WTC11 (cell line): ENCODE data around the gene ATP5MC3. TPM values are rescaled to one million over a fixed set of nuclear protein-coding genes. Genes with fewer than 3 reads are reported as not detected.

Experiments
- ATAC-seq: fragments of 200-7000 bp; cut with Tn5 transposase; 2 replicates; pipeline ENCODE4 v1.10.0; 2021; ENCODE audit warnings: mild to moderate bottlenecking, moderate library complexity
- CTCF ChIA-PET: fragments of 300-600 bp; sonication (Branson Sonifier 250); formaldehyde crosslinking; loops from one replicate; lab custom pipeline; 2021; ENCODE audit warnings: antibody characterized with exemption; lab: Charles Lee
- POLR2A ChIA-PET: fragments of 350-600 bp; sonication (Branson Sonifier 250); formaldehyde crosslinking; loops from one replicate; lab custom pipeline; 2021; ENCODE audit warnings: antibody characterized with exemption; lab: Charles Lee
- DNase-seq: peaks from one replicate; pipeline ENCODE4 v3.0.0; 2021; ENCODE audit warnings: low spot score
- H3K27ac Mint-ChIP-seq: 2 replicates; pipeline ENCODE4 v1.8.0; 2021; ENCODE audit warnings: mixed read lengths
- H3K27me3 Mint-ChIP-seq: 2 replicates; pipeline ENCODE4 v1.8.0; 2021; ENCODE audit warnings: low read depth, mild to moderate bottlenecking, moderate library complexity, mixed read lengths
- H3K36me3 Mint-ChIP-seq: 2 replicates; pipeline ENCODE4 v1.8.0; 2021; ENCODE audit warnings: mixed read lengths
- H3K4me1 Mint-ChIP-seq: 2 replicates; pipeline ENCODE4 v1.8.0; 2022; ENCODE audit warnings: mixed read lengths
- H3K4me3 Mint-ChIP-seq: 2 replicates; pipeline ENCODE4 v1.8.0; 2021; ENCODE audit warnings: mild to moderate bottlenecking, moderate library complexity, mixed read lengths
- H3K9me3 Mint-ChIP-seq: 2 replicates; pipeline ENCODE4 v1.8.0; 2021; ENCODE audit warnings: mixed read lengths
- CREB1 ChIP-seq: sonication (generic); formaldehyde crosslinking; IDR thresholded peaks from 2 replicates; pipeline ENCODE4 v1.8.0; 2023; ENCODE audit warnings: mild to moderate bottlenecking, missing genetic modification reagents
- FOXK1 ChIP-seq: sonication (generic); formaldehyde crosslinking; IDR thresholded peaks from 2 replicates; pipeline ENCODE4 v1.8.0; 2022; ENCODE audit warnings: mild to moderate bottlenecking, moderate library complexity, missing genetic modification reagents
- GABPB1 ChIP-seq: sonication (generic); formaldehyde crosslinking; IDR thresholded peaks from 2 replicates; pipeline ENCODE4 v1.8.1; 2023; ENCODE audit warnings: mild to moderate bottlenecking, missing genetic modification reagents
- GRHL2 ChIP-seq: fragments of 250-450 bp; sonication (Bioruptor Pico); IDR thresholded peaks from 2 replicates; pipeline ENCODE4 v1.8.0; 2022; ENCODE audit warnings: mild to moderate bottlenecking, moderate library complexity; ENCODE audit not compliant: insufficient replicate concordance, severe bottlenecking
- HMGA2 ChIP-seq: fragments of 250-450 bp; sonication (Bioruptor Pico); IDR thresholded peaks from 2 replicates; pipeline ENCODE4 v1.4.0; 2021; ENCODE audit warnings: mild to moderate bottlenecking, moderate library complexity
- JUN ChIP-seq: sonication (generic); formaldehyde crosslinking; IDR thresholded peaks from 2 replicates; pipeline ENCODE4 v1.8.0; 2023; ENCODE audit warnings: mild to moderate bottlenecking, missing genetic modification reagents
- MYBL2 ChIP-seq: sonication (generic); formaldehyde crosslinking; IDR thresholded peaks from 2 replicates; pipeline ENCODE4 v1.8.1; 2023; ENCODE audit warnings: mild to moderate bottlenecking, moderate library complexity, missing genetic modification reagents
- NFYB ChIP-seq: sonication (generic); formaldehyde crosslinking; conservative IDR thresholded peaks from 2 replicates; pipeline ENCODE4 v1.8.0; 2022; ENCODE audit warnings: low read depth, missing genetic modification reagents
- NR1H2 ChIP-seq: sonication (generic); formaldehyde crosslinking; IDR thresholded peaks from 2 replicates; pipeline ENCODE4 v1.9.0; 2021; ENCODE audit warnings: mild to moderate bottlenecking, moderate library complexity, missing genetic modification reagents
- OVOL2 ChIP-seq: fragments of 250-450 bp; sonication (Bioruptor Pico); IDR thresholded peaks from 2 replicates; pipeline ENCODE4 v1.9.0; 2021; ENCODE audit warnings: mild to moderate bottlenecking, borderline replicate concordance
- SMAD3 ChIP-seq: sonication (generic); formaldehyde crosslinking; IDR thresholded peaks from 2 replicates; pipeline ENCODE4 v1.8.0; 2022; ENCODE audit warnings: missing genetic modification reagents, mild to moderate bottlenecking, borderline replicate concordance
- SOX15 ChIP-seq: fragments of 250-450 bp; sonication (Bioruptor Pico); IDR thresholded peaks from 2 replicates; pipeline ENCODE4 v1.9.0; 2021; ENCODE audit warnings: mild to moderate bottlenecking
- SP1 ChIP-seq: sonication (generic); formaldehyde crosslinking; conservative IDR thresholded peaks from 2 replicates; pipeline ENCODE4 v1.8.1; 2022; ENCODE audit warnings: missing genetic modification reagents
- ZNF317 ChIP-seq: sonication (generic); formaldehyde crosslinking; IDR thresholded peaks from 2 replicates; pipeline ENCODE4 v1.8.1; 2023; ENCODE audit warnings: low read depth, mild to moderate bottlenecking, moderate library complexity, missing genetic modification reagents, borderline replicate concordance
- ZNF512 ChIP-seq: sonication (generic); formaldehyde crosslinking; IDR thresholded peaks from 2 replicates; pipeline ENCODE4 v1.8.1; 2022; ENCODE audit warnings: missing genetic modification reagents, borderline replicate concordance
- total RNA-seq: library from RNA; stranded (reverse); gene quantifications from 3 replicates; pipeline ENCODE4 v1.2.3, GENCODE V29; 2021
- TF ChIP-seq, protein P1 (sequence below): sonication (generic); formaldehyde crosslinking; IDR thresholded peaks from 2 replicates; pipeline ENCODE4 v1.8.1; 2023; ENCODE audit warnings: mild to moderate bottlenecking, missing genetic modification reagents
- TF ChIP-seq, protein P2 (sequence below): sonication (generic); formaldehyde crosslinking; IDR thresholded peaks from 2 replicates; pipeline ENCODE4 v1.8.0; 2023; ENCODE audit warnings: mild to moderate bottlenecking, missing genetic modification reagents
- TF ChIP-seq, protein P3 (sequence below): sonication (generic); formaldehyde crosslinking; IDR thresholded peaks from 2 replicates; pipeline ENCODE4 v1.8.0; 2022; ENCODE audit warnings: missing genetic modification reagents
- TF ChIP-seq, protein P4 (sequence below): fragments of 250-450 bp; sonication (Bioruptor Pico); IDR thresholded peaks from 2 replicates; pipeline ENCODE4 v1.9.0; 2021; ENCODE audit warnings: mild to moderate bottlenecking
- TF ChIP-seq, protein P5 (sequence below): sonication (generic); formaldehyde crosslinking; IDR thresholded peaks from 2 replicates; pipeline ENCODE4 v1.8.0; 2022; ENCODE audit warnings: mild to moderate bottlenecking, missing genetic modification reagents
- TF ChIP-seq, protein P6 (sequence below): fragments of 250-450 bp; sonication (Bioruptor Pico); IDR thresholded peaks from 2 replicates; pipeline ENCODE4 v1.9.0; 2021; ENCODE audit warnings: mild to moderate bottlenecking

Gene ATP5MC3
- total RNA-seq, 1 experiment from 2014 or later = 370 TPM

GRCh38 chr2:175167076-175167791 is 14.3 kb downstream of the ATP5MC3 start:
- POLR2A ChIA-PET = interaction anchor here (0.7 kb wide), 1 partner anchor 12 kb away, joined by 3 read pairs; no protein-coding TSS in a partner anchor
- peak overlapping the region; percentile 100 for H3K4me3 Mint-ChIP-seq
- H3K36me3 Mint-ChIP-seq = peaks cover 3% of the 10 kb centered on the region; the same call in 1 of the 2 replicates
- DNase-seq (peak; percentile 46), ATAC-seq (peak; percentile 9)
- H3K27me3 Mint-ChIP-seq = no peaks in the 10 kb centered on the region
- H3K27ac Mint-ChIP-seq = peak overlapping the region; percentile 100
- H3K9me3 Mint-ChIP-seq = no peaks in the 10 kb centered on the region; the same call in 1 of the 2 replicates
- TF ChIP-seq, protein P1, sequence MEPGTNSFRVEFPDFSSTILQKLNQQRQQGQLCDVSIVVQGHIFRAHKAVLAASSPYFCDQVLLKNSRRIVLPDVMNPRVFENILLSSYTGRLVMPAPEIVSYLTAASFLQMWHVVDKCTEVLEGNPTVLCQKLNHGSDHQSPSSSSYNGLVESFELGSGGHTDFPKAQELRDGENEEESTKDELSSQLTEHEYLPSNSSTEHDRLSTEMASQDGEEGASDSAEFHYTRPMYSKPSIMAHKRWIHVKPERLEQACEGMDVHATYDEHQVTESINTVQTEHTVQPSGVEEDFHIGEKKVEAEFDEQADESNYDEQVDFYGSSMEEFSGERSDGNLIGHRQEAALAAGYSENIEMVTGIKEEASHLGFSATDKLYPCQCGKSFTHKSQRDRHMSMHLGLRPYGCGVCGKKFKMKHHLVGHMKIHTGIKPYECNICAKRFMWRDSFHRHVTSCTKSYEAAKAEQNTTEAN (CRISPR knock-in tag) = no peak
- TF ChIP-seq GABPB1 (CRISPR knock-in tag) (no peak), FOXK1 (CRISPR knock-in tag) (no peak), NFYB (no peak), OVOL2 (CRISPR knock-in tag) (no peak), MYBL2 (CRISPR knock-in tag) (no peak), SMAD3 (CRISPR knock-in tag) (0 out of 2 replicates have a peak, but pooled peaks have one; percentile 26), ZNF317 (no peak), JUN (no peak), SP1 (CRISPR knock-in tag) (0 out of 2 replicates have a peak, but pooled peaks have one; percentile 22)
- TF ChIP-seq, protein P2, sequence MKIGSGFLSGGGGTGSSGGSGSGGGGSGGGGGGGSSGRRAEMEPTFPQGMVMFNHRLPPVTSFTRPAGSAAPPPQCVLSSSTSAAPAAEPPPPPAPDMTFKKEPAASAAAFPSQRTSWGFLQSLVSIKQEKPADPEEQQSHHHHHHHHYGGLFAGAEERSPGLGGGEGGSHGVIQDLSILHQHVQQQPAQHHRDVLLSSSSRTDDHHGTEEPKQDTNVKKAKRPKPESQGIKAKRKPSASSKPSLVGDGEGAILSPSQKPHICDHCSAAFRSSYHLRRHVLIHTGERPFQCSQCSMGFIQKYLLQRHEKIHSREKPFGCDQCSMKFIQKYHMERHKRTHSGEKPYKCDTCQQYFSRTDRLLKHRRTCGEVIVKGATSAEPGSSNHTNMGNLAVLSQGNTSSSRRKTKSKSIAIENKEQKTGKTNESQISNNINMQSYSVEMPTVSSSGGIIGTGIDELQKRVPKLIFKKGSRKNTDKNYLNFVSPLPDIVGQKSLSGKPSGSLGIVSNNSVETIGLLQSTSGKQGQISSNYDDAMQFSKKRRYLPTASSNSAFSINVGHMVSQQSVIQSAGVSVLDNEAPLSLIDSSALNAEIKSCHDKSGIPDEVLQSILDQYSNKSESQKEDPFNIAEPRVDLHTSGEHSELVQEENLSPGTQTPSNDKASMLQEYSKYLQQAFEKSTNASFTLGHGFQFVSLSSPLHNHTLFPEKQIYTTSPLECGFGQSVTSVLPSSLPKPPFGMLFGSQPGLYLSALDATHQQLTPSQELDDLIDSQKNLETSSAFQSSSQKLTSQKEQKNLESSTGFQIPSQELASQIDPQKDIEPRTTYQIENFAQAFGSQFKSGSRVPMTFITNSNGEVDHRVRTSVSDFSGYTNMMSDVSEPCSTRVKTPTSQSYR (CRISPR knock-in tag) = no peak
- TF ChIP-seq, protein P3, sequence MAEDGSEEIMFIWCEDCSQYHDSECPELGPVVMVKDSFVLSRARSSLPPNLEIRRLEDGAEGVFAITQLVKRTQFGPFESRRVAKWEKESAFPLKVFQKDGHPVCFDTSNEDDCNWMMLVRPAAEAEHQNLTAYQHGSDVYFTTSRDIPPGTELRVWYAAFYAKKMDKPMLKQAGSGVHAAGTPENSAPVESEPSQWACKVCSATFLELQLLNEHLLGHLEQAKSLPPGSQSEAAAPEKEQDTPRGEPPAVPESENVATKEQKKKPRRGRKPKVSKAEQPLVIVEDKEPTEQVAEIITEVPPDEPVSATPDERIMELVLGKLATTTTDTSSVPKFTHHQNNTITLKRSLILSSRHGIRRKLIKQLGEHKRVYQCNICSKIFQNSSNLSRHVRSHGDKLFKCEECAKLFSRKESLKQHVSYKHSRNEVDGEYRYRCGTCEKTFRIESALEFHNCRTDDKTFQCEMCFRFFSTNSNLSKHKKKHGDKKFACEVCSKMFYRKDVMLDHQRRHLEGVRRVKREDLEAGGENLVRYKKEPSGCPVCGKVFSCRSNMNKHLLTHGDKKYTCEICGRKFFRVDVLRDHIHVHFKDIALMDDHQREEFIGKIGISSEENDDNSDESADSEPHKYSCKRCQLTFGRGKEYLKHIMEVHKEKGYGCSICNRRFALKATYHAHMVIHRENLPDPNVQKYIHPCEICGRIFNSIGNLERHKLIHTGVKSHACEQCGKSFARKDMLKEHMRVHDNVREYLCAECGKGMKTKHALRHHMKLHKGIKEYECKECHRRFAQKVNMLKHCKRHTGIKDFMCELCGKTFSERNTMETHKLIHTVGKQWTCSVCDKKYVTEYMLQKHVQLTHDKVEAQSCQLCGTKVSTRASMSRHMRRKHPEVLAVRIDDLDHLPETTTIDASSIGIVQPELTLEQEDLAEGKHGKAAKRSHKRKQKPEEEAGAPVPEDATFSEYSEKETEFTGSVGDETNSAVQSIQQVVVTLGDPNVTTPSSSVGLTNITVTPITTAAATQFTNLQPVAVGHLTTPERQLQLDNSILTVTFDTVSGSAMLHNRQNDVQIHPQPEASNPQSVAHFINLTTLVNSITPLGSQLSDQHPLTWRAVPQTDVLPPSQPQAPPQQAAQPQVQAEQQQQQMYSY (CRISPR knock-in tag) = peak; percentile 80
- TF ChIP-seq, protein P4, sequence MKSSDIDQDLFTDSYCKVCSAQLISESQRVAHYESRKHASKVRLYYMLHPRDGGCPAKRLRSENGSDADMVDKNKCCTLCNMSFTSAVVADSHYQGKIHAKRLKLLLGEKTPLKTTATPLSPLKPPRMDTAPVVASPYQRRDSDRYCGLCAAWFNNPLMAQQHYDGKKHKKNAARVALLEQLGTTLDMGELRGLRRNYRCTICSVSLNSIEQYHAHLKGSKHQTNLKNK = no peak
- TF ChIP-seq, protein P5, sequence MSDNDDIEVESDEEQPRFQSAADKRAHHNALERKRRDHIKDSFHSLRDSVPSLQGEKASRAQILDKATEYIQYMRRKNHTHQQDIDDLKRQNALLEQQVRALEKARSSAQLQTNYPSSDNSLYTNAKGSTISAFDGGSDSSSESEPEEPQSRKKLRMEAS = 0 out of 2 replicates have a peak, but pooled peaks have one; percentile 43
- H3K4me1 Mint-ChIP-seq = peaks cover 10% of the 10 kb centered on the region
- CTCF ChIA-PET = interaction anchor here (1.0 to 1.4 kb wide), 2 partner anchors 115 to 470 kb away, joined by 4 to 7 read pairs; no protein-coding TSS in a partner anchor

GRCh38 chr2:175166216-175166824 is 15.2 kb downstream of the ATP5MC3 start:
- no peak for TF ChIP-seq HMGA2
- TF ChIP-seq, protein P6, sequence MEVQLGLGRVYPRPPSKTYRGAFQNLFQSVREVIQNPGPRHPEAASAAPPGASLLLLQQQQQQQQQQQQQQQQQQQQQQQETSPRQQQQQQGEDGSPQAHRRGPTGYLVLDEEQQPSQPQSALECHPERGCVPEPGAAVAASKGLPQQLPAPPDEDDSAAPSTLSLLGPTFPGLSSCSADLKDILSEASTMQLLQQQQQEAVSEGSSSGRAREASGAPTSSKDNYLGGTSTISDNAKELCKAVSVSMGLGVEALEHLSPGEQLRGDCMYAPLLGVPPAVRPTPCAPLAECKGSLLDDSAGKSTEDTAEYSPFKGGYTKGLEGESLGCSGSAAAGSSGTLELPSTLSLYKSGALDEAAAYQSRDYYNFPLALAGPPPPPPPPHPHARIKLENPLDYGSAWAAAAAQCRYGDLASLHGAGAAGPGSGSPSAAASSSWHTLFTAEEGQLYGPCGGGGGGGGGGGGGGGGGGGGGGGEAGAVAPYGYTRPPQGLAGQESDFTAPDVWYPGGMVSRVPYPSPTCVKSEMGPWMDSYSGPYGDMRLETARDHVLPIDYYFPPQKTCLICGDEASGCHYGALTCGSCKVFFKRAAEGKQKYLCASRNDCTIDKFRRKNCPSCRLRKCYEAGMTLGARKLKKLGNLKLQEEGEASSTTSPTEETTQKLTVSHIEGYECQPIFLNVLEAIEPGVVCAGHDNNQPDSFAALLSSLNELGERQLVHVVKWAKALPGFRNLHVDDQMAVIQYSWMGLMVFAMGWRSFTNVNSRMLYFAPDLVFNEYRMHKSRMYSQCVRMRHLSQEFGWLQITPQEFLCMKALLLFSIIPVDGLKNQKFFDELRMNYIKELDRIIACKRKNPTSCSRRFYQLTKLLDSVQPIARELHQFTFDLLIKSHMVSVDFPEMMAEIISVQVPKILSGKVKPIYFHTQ (CRISPR knock-in tag) = no peak
- TF ChIP-seq CREB1 (CRISPR knock-in tag) = no peak
- no peak for TF ChIP-seq GRHL2
- no peak for TF ChIP-seq ZNF512 (CRISPR knock-in tag)
- no peak for TF ChIP-seq SOX15 (CRISPR knock-in tag)
- no peak for TF ChIP-seq SP1 (CRISPR knock-in tag)
- TF ChIP-seq NR1H2 (CRISPR knock-in tag) = no peak
- H3K27ac Mint-ChIP-seq = peak overlapping the region; percentile 38; the same call in 1 of the 2 replicates
- DNase-seq (no peak), ATAC-seq (no peak)
- no peaks in the 10 kb centered on the region for H3K27me3 Mint-ChIP-seq
- peaks cover 3% of the 10 kb centered on the region; the same call in 1 of the 2 replicates for H3K36me3 Mint-ChIP-seq
- ChIA-PET CTCF (interaction anchor here (0.6 to 1.4 kb wide), 3 partner anchors 11 to 469 kb away, joined by 3 to 7 read pairs (median 3); no protein-coding TSS in a partner anchor), POLR2A (no interaction called here)
- peak overlapping the region; percentile 100 for H3K4me3 Mint-ChIP-seq
- no peaks in the 10 kb centered on the region; the same call in 1 of the 2 replicates for H3K9me3 Mint-ChIP-seq
- H3K4me1 Mint-ChIP-seq = peaks cover 10% of the 10 kb centered on the region
